ENCODE results near the gene ITGA11.
"Not testable (repeated sequence)": the region's sequence is repeated elsewhere in the genome, so short reads cannot be mapped to it uniquely, and the experiment has no call there.

The ITGA11 gene

DNA sequence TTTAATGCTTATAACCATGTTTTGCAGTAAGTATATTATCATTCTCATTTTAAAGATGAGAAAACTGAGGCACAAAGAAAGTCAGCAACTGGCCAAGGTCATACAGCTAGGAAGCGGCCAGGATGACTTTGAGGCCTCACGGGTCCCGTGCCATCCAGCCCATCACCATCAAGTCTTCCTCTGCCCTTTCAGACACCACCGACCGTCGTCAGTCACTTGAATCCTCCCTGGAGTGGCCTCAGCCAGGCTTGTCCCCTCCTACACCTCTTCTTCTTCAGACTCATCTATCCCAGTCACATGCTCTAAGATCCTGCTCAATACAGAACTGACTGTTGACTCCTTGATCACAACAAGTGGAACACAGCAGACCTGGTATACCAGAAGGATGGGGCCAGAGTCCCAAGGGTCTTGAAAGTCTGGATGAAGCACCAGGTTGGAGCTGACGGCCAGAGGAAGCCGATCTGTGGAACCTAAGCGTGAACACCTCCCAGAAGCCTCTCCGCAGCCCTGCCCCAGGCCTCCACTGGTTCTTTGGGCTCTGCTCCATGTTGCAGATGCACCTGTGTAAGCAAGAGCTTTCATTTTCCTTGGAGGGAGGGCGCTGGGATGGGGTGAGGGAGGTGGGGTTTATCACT is 22.1 kb downstream of the ITGA11 start:
- no peak for DNase-seq (ENCODE audit: low spot score)

DNA sequence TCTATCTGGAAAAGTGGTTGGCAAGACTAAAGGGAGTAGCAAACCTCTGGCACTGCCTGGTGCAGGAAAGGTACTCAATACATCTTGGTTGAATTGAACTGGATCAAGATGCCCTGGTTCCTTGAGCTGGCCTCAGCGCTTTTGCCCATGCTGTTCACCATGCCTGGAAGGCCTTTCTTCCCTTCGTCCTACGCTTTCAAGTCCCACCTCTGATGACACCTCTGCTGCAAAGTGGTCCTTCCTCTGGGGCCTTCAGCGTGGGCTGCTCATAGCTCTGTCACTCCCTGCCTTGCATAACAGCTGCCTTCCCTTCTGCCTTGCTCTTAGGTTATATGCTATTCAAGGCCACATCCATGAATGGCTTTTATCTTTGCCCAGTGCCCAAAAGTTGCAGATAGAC is 23.0 kb downstream of the ITGA11 start:
- DNase-seq (ENCODE audit: low spot score) = no peak

DNA sequence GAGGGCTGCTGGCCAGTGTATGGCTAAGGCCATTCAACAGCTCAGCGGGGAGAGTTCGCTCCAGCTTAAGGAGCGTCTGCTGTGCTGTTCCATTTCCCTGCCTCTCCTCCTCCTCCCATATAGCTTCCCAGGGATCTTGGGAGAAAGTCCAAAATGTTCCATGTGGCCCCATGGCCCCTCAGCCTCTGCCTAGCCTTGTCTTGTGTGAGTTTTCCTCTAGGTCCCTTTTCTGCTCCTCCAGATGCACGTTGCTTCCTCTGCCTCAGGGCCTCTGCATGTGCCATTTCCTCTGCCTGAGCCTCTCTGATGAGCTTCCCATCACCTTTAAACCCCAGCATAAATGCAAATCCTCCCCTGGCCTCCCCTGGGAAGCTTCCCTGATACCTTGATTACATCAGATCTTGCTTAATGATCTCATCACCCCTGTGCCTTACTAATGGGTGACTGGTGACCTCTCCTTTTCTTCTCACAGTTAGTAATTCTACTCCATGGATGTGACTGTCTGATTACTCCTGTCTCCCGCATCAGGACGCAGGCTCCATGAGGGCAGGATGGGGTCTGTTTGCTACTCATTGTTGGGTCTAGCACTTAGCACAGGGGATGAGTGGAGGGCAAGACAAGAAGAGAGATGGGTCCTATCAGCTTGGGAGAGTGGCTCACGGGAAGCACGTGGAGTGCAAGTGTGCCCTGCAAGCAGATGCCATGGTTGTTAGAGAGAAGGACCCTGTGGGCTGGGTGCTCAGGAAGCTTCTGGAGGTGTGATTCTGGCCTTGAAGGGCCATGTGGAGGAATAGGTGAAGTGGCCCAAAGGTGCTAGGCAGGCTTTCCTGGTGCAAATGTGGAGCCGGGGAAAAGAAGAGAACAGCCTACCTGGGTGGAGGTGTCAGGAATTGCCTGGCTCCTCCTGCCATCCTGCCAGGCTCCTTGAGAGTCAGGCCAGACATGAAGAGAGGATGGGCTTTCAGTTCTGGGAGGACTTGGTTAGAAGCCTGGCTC is 23.8 kb downstream of the ITGA11 start:
- no peak for DNase-seq (ENCODE audit: low spot score)

DNA sequence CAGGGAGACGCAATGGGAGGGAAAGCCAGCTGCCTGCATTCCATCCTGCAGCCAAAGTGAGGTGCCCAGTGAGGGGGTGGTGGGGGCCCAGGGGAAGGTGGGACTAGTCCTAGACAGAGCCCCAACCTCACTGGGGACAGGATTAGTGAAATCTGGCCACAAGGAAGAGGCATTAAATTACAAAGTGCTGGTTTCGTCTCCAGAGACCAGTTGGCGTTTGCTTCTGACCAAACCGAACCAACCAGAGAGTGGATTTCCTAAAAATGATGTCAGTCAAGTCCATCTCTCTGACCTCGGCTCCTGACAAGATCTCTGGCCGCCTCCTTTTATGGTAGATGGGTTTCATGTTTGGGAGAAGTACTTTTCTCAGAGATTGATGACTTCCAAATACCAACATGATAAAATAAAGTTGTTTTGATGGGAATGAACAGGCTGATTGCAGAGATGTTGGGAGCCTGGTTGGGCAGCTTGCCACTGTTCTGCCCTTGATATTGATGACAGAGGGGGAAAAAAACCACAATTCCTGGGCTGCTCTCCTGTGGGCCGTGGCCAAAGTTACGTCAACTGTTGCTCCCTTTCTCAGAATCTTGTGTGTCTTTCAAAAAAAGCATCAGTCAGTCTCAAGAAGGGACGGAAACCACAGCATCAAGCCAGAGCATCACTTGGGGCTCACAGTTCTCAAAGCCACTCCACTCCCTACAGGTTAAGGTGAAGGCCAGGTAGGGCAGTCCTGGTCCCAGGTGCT is 24.6 kb downstream of the ITGA11 start:
- no peak for DNase-seq (ENCODE audit: low spot score)

DNA sequence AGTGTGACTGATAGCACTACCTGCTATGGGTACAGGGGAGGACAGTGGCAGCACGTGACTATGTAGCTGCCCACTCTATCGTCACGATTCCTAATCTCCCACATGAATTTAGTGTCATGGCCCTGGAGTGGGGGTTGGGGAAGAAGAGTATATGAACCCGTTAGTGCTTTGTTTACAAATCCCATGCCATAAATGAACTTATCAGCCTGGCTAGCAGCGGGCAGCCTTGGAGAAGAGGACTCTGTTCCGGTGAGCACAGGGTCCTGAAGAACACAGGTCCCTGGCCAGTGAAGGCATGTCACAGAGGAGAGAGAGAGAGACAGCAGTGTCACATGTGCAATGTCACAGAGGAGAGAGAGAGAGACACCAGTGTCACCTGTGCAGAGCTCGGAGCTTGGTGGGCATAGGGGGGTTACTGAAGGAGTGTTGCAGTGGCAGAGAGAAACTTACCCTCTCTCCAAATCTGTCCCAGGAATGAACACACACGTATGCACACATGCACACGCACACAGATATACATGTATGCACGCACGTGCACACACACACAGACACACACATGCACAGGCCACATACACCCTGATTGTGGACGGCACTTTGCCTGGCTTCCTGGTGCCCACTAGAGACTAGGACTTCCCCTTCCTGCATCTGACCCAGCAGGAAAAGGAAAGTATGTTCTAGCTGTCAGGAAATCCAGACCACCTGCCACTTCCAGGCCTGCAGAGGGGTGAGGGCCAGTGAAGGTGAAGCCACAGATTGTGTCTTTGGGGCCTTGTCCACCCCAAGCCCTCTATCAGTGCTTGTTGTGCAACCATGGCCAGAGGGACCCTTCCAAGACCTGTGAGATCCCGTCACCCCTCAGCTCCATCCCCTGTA is 26.3 kb downstream of the ITGA11 start:
- DNase-seq (ENCODE audit: low spot score) = no peak

DNA sequence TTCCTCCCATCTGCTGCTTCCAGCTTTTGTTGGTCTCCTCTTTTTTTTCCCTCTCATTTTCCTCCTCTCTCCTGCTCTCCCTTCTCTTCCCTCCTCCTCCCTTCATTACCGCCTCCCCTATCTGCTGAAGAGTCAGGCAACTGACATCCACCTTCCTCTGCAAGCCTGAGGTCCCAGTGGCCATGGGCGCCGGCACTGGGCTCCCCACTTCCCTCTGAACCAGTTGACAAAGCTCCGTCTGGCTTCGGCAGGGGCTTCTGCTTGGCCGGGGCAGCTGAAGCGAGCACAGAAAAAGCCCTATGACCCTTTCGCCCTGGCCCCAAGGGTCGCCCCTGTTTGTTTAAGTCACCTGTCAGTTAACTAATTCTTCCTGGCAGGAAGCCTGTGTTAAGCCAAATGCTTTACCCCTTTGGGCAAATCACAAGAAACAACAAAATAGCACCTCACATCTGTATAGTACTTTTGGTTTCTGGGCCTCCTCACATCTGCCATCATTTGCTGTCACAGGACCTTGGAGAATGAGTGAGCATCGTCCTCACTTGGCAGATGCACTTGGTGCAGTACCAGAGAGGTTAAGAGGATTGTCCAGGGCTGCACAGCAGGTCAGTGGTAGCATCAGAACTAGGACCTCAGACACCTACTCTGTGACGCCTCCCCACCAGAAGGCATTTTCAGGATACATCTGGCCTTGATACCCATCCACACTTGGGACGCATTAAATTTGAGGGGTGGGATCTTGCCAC is 27.7 kb downstream of the ITGA11 start:
- no peak for DNase-seq (ENCODE audit: low spot score)

DNA sequence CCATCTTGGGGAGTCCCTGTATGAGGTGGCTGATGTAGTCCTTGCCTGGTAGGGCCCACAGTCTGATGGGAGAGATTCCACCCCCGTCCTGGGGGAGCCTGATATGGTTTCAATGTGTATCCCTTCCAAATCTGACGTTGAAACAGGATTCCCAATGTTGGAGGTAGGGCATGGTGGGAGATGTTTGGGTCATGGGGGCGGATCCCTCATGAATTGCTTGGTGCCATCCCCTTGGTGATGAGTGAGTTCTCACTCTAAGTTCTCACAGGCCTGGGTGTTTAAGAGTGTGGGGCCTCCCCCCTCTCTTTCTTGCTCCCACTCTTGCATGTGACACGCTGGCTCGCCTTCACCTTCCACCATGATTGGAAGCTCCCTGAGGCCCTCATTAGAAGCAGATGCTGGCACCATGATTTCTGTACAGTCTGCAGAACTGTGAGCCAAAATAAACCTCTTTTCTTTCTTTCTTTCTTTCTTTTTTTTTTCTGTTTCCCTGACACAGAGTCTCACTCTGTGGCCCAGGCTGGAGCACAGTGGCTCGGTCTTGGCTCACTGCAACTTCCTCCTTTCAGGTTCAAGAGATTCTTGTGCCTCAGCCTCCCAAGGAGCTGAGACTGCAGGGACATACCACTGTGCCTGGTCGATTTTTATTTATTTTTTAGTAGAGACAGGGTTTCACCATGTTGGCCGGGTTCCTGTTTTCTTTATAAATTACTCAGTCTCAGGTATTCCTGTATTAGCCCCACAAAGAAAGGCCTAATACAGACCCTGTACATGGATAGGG is 28.6 kb downstream of the ITGA11 start:
- DNase-seq (ENCODE audit: low spot score) = no peak

DNA sequence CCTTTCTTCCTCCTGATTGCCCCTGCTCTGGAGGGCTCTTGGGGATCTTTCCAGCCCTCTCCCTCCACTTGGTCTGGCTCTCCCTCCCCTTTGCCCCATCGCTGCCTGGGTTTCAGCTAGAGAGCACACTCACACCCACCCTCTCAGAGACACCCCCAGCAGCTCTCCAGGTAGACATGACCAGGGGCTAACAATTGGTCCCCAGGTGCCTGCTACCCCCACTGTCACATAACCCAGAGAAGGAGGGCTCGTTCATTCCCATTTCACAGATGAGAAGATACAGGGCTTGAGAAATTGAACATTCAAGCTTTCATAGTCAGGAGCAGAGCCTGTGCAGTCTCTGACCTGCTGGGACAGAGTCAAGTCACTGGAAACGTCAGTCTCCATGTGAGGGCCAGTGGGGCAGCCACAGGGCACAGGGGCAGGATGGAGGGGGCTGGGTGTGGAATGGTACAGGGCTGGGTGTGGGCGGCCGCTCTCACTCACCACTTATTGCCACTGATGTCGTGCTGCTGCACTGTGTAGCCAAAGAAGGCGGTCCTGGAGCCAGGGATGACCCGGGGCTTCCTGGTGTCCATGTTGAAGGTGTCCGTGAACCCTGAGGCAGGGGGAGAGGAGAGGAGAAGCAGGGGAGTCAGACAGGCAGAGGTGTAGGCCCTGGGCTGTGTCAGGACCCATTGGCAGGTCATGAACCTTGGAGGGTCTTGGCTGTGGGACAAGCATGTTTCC is 29.4 kb downstream of the ITGA11 start:
- no peak for DNase-seq (ENCODE audit: low spot score)

DNA sequence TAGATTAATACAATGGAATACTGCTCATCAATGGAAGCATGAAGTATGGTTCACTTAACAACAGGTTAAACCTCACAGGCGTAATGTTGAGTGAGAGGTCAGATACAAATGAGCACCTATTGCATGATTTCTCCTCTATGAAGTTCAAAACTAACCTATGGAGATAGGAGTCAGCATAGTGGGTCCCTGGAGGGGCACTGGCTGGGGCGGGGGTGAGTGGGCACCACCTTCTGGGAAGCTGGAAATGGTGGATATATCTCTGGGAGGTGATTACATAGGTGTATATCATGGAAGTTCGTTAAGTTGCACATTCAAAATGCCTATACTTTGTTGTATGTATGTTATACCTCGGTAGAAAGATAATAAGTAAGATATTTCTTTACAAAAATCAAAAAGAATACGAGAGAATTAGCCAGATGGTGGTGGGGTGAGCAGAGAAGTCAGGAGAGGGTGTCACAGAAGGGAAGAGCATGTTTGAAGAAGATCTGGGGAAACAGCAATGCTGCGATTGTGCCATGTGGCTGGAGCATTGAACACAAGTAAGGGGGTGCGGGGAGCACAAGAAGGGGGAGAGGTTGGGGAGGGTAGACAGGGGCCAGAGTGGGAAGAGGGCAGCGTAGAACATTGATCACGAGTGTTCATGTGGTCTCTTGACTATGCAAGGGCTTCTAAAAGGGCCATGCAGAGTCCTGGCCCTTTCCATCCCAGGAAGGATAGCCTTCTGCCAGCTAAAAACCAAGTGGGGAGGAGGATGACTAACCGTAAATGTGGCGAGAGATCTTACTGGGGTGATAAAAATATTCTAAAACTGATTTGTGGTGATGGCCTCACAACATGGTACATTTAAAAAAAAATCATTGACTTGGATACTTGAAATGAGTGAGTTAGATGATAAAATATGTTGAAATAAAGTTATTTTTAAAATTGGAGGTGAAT is 30.2 kb downstream of the ITGA11 start:
- DNase-seq (ENCODE audit: low spot score) = no peak

DNA sequence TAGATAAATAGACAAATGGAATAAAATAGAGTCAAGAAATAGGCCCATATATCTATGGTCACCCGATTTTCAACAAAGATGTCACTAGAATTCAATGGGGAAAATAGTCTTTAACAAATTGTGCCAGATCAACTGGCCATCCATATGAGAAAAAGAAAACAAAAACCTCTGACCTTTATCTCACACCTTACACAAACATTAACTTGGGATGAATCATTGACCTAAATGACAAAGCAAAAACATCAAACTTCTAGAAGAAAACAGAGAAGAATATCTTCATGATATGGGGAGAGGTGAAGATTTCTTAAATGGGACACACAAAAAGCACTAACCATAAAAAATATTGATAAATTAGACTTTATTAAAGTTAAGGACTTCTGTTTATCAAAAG is 31.9 kb downstream of the ITGA11 start:
- DNase-seq (ENCODE audit: low spot score) = no peak

DNA sequence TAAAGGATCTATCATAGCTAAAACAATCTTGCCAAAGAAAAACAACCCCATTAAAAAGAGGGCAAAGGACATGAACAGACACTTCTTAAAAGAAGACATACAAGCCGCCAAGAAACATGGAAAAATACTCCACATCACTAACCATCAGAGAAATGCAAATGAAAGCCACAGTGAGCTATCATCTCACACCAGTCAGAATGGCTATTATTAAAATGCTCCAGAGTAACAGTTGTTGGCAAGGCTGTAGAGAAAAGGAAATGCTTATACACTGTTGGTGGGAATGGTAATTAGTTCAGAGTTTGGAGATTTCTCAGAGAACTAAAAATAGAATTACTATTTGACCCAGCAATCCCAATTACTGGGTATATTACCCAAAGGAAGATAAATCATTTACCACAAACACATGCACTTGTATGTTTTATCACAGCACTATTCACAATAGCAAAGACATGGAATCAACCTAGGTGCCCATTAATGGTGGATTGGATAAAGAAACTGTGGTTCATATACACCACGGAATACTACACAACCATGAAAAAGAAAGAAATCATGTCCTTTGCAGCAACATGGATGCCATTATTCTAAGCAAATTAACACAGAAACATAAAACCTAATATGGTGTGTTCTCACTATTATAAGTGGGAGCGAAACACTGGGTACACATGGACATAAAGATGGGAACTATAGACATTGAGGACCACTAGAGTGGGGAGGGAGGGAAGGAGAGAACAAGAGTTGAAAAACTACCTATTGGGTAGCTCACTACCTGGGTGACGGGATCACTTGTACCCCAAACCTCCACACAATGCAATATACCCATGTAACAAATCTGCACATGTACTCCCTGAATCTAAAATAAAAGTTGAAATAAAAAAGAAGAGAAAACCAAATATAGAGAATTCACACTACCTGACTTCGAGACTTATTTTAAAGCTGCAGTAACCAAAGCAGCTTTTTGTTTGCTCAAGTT is 32.6 kb downstream of the ITGA11 start:
- DNase-seq (ENCODE audit: low spot score) = no peak

DNA sequence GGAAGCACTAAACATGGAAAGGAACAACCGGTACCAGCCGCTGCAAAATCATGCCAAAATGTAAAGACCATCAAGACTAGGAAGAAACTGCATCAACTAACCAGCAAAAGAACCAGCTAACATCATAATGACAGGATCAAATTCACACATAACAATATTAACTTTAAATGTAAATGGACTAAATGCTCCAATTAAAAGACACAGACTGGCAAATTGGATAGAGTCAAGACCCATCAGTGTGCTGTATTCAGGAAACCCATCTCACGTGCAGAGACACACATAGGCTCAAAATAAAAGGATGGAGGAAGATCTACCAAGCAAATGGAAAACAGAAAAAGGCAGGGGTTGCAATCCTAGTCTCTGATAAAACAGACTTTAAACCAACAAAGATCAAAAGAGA is 34.0 kb downstream of the ITGA11 start:
- not testable (repeated sequence) for DNase-seq (ENCODE audit: low spot score)

DNA sequence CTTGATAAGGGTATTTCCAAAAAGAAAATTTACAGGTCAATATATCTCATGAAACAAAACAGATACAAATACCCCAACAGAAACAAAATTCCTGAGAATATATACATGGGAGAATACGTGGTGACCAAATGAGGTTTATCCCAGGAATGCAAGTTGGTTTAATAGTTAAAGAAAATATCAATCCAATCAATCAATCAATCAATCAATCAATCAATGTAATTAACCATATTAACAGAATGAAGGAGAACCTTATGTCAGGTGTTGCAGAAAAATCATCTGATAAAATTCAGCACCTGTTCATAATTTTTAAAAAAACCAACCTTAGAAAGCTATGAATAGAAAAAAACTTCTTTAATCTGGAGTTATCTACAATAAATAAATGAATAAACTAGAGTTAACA is 35.9 kb downstream of the ITGA11 start:
- no peak for DNase-seq (ENCODE audit: low spot score)

DNA sequence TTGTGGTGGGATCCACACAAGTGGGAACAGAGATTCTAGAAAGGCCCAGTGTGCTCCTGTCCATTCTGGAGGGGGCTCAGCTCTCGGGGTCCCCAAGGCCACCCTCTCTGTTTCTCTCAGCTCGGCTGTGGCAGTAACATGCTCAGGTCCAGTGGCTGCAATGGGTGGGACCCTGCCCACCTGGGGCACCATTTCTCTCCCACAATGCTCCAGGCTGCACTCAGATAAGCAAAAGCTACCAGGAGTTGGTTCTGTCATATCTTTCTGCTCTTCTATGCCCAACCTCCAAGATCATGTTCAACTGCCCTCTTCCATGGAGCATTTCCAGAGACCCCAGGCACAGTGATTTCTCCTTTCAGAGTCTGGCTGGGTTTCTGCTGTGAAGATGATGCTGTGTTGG is 40.8 kb downstream of the ITGA11 start:
- no peak for DNase-seq (ENCODE audit: low spot score)

DNA sequence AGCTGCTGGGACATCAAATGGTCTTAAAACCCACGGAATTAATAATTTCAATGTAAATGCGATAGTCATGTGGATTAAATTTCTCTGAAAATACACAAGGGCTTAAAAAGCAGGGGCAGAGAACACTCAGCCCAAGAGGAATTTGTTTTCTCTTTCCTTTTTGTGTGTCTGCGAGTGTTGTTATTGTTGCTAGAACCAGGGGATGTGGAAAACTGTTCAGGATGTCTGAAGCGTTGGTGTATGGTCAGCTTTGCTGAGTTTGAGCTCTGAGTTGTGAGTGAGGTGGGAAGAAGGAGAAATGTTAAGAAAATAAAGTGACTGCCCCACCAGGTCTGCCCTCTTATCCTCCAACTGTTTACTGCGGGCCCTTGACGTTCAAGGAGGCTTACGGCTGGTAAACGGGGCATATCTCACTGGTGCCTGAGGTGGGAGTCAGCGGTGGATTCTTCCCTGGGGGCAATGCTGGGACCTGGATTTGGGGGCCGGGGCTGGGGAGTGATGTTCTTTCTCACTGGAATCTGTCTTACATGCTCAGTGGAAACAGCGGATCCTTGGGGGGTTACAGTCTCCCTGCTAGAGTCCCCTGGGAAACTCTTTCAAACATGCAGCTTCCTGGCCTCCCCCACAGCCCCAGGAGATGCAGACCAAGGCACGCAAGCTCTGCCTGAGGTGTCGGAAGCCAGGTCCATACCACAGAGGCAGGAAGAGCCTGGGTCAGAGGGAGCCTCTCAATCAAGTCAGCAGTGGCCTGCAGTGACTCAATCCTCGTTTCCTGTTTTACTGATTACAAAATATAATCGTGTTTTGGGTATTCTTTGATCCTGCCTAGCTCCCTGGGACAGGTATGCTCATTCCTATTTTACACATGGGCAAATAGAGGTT is 41.8 kb downstream of the ITGA11 start:
- DNase-seq (ENCODE audit: low spot score) = no peak
